H4 (cell line): ENCODE measurements around the gene PTPRG. TPM values are rescaled to one million over a fixed set of nuclear protein-coding genes. Genes with fewer than 3 reads are reported as not detected.

Experiments used
- DNase-seq: peaks from one replicate; pipeline ENCODE4 v3.0.0-alpha.2; 2015; ENCODE audit warnings: low spot score
- total RNA-seq: library from RNA; depleted of rRNA; stranded (reverse); fragments of >200 nt; shearing (Covaris generic); gene quantifications from 2 replicates; pipeline ENCODE4 v1.2.3, GENCODE V29; 2014

PTPRG gene
- total RNA-seq, 1 experiment from 2014 or later = 16.1 TPM

- DNase-seq = no peak
These were observed 264.8 kb downstream of the PTPRG start for GRCh38 chr3:61826161-61826560.

GRCh38 chr3:61828184-61828874 is 267.0 kb downstream of the PTPRG start:
- DNase-seq = no peak

- no peak for DNase-seq
These were observed 267.7 kb downstream of the PTPRG start for GRCh38 chr3:61828880-61829721.

GRCh38 chr3:61829722-61830350 is 268.5 kb downstream of the PTPRG start:
- DNase-seq = no peak

- DNase-seq = no peak
These were observed 270.6 kb downstream of the PTPRG start for GRCh38 chr3:61831973-61832372.

- DNase-seq = no peak
These were observed 271.2 kb downstream of the PTPRG start for GRCh38 chr3:61832375-61833229.

- no peak for DNase-seq
These were observed 277.9 kb downstream of the PTPRG start for GRCh38 chr3:61839256-61839655.

- DNase-seq = peak; percentile 25
These were observed 279.9 kb downstream of the PTPRG start for GRCh38 chr3:61841111-61841845.

- DNase-seq = no peak
These were observed 280.6 kb downstream of the PTPRG start for GRCh38 chr3:61841988-61842387.

GRCh38 chr3:61844346-61844745 is 283.0 kb downstream of the PTPRG start:
- no peak for DNase-seq

- no peak for DNase-seq
These were observed 285.1 kb downstream of the PTPRG start for GRCh38 chr3:61846488-61846887.

- DNase-seq = no peak
These were observed 286.6 kb downstream of the PTPRG start for GRCh38 chr3:61847784-61848462.

GRCh38 chr3:61848885-61849284 is 287.5 kb downstream of the PTPRG start:
- DNase-seq = no peak

- DNase-seq = no peak
These were observed 292.5 kb downstream of the PTPRG start for GRCh38 chr3:61853912-61854311.

GRCh38 chr3:61855211-61855610 is 293.8 kb downstream of the PTPRG start:
- no peak for DNase-seq

- DNase-seq = no peak
These were observed 295.9 kb downstream of the PTPRG start for GRCh38 chr3:61857297-61857696.

GRCh38 chr3:61858054-61858453 is 296.7 kb downstream of the PTPRG start:
- DNase-seq = no peak

GRCh38 chr3:61861410-61861809 is 300.0 kb downstream of the PTPRG start:
- no peak for DNase-seq

- no peak for DNase-seq
These were observed 301.4 kb downstream of the PTPRG start for GRCh38 chr3:61862614-61863289.

GRCh38 chr3:61863579-61863978 is 302.2 kb downstream of the PTPRG start:
- no peak for DNase-seq
